HG03565 (cell line): ENCODE data around the gene SPAG5.
"Not testable (repeated sequence)": the region's sequence is repeated elsewhere in the genome, so short reads cannot be mapped to it uniquely, and the experiment has no call there.

ENCODE experiments used
- ATAC-seq: cut with Tn5 transposase; IDR thresholded peaks from one replicate; pipeline ENCODE4 v1.9.1; 2021; ENCODE audit warnings: mild to moderate bottlenecking, moderate library complexity; ENCODE audit not compliant: unreplicated experiment

SPAG5 gene

GRCh38 chr17:28612936-28613872 is 14.4 kb upstream of the SPAG5 start:
- ATAC-seq = no peak

DNA sequence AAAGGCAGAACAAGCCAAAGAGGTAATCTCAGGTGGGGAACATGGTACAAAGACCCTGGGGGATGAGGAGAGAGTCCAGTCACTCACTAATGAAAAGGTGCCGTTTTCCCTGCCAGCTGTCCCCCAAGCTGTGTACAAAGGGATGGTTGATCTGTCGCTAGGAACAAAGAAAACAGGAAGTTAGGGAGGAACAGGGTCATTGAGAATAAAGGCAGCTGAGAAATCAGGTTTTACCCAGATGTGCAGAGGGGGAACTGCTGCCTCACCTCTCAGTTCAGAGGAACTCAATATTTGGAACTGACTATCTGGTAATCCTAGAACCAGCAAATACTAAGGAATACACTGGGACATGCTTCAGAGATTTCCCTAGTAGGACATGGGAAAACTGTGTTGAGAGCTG is 13.7 kb upstream of the SPAG5 start:
- ATAC-seq = no peak

GRCh38 chr17:28610376-28610775 is 11.6 kb upstream of the SPAG5 start:
- ATAC-seq = no peak

GRCh38 chr17:28604031-28604430 is 5.2 kb upstream of the SPAG5 start:
- ATAC-seq = not testable (repeated sequence)

- ATAC-seq = peak; percentile 30
Observed at GRCh38 chr17:28599311-28600184, 723 bp upstream of the SPAG5 start.

DNA sequence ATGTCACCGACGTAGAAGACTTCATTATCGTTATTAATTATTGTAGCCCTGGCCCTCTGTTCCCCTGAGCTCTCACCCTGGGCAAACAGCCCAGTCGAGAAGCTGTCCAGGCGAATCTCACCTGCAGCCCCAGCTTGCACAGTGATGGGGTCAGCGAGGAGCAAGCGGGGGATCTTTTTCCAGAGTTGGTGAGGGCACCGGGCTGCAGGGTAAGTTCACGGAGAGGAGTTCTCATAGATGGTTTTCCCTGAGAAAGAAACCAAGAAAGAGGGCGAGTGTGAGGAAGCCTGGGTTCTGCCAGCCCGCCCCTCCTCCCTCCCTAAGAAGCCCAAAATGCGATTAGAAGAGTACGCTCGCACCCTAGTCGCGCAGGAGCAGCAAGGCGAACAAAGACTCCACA is 436 bp downstream of the SPAG5 start:
- ATAC-seq = no peak

DNA sequence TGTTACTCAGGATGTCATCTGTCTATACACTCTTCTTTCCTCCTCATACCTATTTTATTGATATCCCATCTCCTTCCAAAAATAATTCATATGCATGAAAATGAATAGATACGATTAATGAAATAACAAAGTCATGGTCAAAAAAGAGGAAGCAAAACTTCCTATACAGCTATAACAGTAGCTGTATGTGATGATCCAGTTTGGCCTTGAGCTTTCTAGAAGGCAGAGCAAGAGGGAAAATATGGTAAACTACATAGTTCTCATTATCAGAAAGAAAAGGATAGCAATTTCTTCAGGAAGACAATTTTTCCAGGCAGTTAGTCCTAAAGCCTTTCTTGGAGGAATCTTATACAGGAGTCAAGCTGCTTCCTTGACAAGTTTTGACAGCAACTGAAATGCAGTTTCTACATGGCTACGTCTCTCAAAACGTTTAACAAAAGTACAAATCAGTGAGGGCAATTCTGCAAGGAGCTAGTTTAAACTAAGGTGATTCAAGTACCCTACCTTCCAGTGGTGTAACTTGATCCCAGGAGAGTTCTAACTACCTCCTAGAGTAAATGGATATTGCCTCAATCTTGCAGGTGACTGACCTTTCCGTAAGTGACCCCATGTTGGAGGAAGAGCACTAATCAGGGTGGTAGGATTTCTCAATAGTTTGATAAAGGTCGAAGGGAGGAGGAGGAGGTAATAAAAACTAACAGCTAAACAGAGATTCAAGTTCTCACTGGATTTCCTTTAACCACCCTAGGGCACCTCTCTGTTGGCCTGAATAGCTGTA is 1.0 kb downstream of the SPAG5 start:
- no peak for ATAC-seq

- ATAC-seq = no peak
Observed at GRCh38 chr17:28592260-28592659, 6.6 kb downstream of the SPAG5 start.

- no peak for ATAC-seq
Observed at GRCh38 chr17:28585851-28586250, 13.0 kb downstream of the SPAG5 start.

GRCh38 chr17:28584434-28584833 is 14.4 kb downstream of the SPAG5 start:
- no peak for ATAC-seq

DNA sequence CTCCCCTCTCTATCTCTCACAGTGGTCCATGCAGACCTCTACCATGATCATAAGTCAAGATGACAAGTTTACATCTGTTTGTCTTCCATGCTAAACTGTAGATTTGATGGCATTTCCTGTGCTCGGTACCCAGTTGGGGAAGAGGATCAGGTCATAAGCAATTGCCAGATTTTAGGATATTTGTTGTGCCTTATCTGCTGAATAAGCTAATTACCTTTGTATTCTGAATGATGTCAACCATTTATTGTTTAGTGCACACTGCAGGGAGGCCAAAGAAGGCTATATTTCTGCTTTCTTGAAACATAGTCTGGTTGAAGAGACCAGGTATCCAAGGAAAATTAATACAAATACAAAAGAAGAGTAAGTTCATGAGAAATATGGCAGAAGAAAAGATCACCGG is 16.3 kb downstream of the SPAG5 start:
- no peak for ATAC-seq

- ATAC-seq = no peak
Observed at GRCh38 chr17:28580959-28581358, 17.9 kb downstream of the SPAG5 start.

GRCh38 chr17:28579526-28579925 is 19.3 kb downstream of the SPAG5 start:
- ATAC-seq = no peak

GRCh38 chr17:28578246-28579195 is 20.3 kb downstream of the SPAG5 start:
- ATAC-seq = no peak

- ATAC-seq = no peak
Observed at GRCh38 chr17:28577466-28577824, 21.4 kb downstream of the SPAG5 start.

- peak; percentile 86 for ATAC-seq
Observed at GRCh38 chr17:28576758-28577465, 21.9 kb downstream of the SPAG5 start, which contains the start of gene ALDOC. Gene ALDOC (minus strand): TSS chr17:28576895. CDS start chr17:28575532, 1,363 bp downstream.

GRCh38 chr17:28576016-28576415 is 22.8 kb downstream of the SPAG5 start:
- not testable (repeated sequence) for ATAC-seq

- ATAC-seq = no peak
Observed at GRCh38 chr17:28575126-28575795, 23.6 kb downstream of the SPAG5 start.

GRCh38 chr17:28574526-28574925 is 24.3 kb downstream of the SPAG5 start:
- ATAC-seq = no peak
